GM12872 (cell line): ENCODE data around the gene ZFAND3.

Experiments
- CTCF ChIP-seq: IDR thresholded peaks from 3 replicates; pipeline ENCODE4 v1.5.1; 2011; ENCODE audit warnings: low read depth, mild to moderate bottlenecking, low read length, moderate library complexity; ENCODE audit not compliant: insufficient read depth

Gene ZFAND3

GRCh38 chr6:38055203-38055589 lies 235.7 kb downstream of the ZFAND3 start:
- TF ChIP-seq CTCF: no peak

GRCh38 chr6:38056361-38056760 lies 236.8 kb downstream of the ZFAND3 start:
- TF ChIP-seq CTCF: no peak

- no peak for TF ChIP-seq CTCF
Measured at GRCh38 chr6:38057994-38058393, 238.5 kb downstream of the ZFAND3 start.

GRCh38 chr6:38062066-38062465 lies 242.5 kb downstream of the ZFAND3 start:
- no peak for TF ChIP-seq CTCF

GRCh38 chr6:38063973-38064372 lies 244.4 kb downstream of the ZFAND3 start:
- TF ChIP-seq CTCF: no peak

GRCh38 chr6:38064431-38064830 lies 244.9 kb downstream of the ZFAND3 start:
- no peak for TF ChIP-seq CTCF

- no peak for TF ChIP-seq CTCF
Measured at GRCh38 chr6:38065734-38066305, 246.3 kb downstream of the ZFAND3 start.
